RPMI7951 (cell line): Measurements from ENCODE around the gene SLC35F6. TPM values are rescaled to one million over a fixed set of nuclear protein-coding genes. Genes with fewer than 3 reads are reported as not detected.
A peak's percentile ranks its signal among the peaks of the same experiment; 100 is the strongest.
"Not testable (repeated sequence)": the region's sequence is repeated elsewhere in the genome, so short reads cannot be mapped to it uniquely, and the experiment has no call there.

Source experiments
- DNase-seq: peaks from one replicate; pipeline ENCODE4 v3.0.0-alpha.2; 2012; ENCODE audit warnings: low read depth
- total RNA-seq: library from RNA; depleted of rRNA; stranded (reverse); fragments of >200 nt; shearing (Covaris generic); gene quantifications from 2 replicates; pipeline ENCODE4 v1.2.3, GENCODE V29; 2014

The SLC35F6 gene
- total RNA-seq, 1 experiment from 2014 or later: 28.5 TPM

DNA sequence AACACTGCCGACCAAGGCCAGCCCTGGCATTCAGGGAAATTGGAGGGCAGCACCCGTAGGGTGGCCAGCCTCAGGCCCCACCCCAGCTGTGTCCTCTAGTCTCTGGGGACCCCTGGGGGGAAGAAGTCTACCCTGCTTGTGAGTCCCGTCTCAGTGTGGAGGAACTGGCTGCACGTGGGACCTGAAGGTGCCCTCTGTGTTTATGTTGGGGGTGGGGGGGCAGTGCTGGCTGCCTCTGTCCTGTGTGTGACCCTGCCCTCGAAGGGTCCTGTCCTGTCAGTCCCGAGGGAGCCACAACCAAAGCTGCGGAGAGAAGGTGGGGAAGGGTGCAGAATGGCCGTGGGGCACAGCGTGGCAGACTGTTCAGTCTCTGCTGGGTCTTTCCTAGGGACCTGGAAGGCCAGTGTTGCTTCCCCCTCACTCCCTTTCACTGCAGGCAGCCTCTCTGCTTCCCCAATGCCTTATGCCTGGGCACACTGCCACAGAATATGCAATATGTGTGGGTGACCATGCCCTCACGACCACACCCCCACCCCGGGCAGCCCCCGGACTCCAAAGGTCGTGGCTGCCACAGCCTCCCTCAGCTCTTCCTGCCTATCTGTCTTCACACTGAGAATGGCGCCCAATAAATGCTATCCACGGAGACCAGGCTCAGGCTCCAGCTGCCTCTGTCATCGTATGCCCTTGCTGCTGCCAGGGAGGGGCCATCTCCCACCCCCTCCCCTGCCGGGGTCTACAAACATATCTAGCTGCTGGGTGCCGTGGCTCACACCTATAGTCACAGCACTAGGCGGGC is 33.3 kb upstream of the SLC35F6 start:
- no peak for DNase-seq

DNA sequence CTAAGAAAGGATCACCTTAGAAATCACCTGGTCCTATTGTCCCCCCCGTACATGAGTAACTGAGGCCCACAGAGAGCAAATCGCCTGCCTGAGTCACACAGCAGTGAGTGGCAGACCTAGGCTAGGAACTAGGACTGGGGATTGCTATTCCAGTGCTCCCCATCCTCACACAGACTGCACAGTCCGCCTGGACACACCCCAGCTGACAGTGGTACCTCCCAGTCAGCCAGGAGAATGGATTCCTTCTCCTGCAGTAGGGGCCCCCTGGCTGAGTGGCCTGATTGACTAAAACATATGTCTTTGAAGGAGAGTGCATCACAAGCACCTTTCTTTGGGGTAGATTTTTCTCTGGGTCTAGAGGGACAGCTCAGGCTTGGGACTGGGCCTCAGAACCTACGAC is 32.4 kb upstream of the SLC35F6 start:
- no peak for DNase-seq

DNA sequence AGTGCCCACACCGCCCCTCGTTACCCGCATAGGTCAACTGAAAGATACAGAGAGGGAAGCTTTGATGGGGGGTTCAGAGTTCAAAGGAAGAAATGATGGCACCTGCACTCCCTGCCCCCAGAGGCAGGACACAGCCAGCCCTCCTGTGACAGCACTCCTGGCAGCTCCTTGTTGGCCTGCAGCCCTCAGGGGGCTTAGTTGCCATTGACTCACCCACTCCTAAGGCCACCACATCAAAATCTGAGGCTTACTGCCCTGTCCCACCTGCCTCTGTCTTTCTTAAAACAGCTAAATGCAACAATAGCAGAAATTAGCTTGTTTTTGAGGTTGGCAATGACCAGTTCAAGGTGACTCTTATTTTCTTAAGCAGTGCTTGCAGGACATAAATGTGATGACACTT is 31.6 kb upstream of the SLC35F6 start:
- no peak for DNase-seq

DNA sequence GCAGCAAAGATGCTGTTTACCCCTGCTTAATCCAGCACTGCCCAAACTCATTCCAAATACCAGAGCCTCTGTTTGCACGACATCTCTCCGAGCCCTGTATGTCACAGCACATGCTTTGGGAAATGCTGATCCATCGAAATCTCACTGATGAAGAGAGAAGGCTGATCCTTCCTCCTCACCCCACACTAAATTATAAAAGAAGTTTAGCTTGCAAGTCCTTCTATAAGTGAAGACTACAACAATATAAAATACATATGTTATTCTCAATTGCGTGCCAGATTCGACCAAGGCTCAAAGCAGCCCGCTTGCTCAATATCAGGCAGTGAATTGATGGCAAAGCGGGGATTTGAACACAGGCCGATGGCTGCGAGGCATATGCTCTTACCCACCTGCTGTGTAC is 30.7 kb upstream of the SLC35F6 start:
- no peak for DNase-seq

DNA sequence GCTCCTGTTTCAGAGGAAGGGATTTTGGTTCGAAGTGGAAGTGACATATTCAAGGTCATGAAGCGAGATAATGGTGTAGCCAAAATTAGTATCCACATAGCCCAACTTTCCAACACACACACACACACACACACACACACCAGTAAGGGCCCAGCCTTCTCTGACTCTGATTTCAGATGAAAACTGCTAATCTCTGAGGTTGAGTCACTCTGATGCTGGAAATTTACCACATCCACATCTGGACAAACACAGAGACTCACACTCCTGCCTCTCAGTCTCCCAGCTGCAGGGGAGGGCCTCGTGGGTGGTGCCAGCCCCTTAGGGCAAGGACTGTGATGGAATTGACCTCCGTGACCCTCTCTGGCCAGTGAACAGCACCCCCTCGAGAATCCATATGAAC is 29.0 kb upstream of the SLC35F6 start:
- peak; percentile 100 for DNase-seq

DNA sequence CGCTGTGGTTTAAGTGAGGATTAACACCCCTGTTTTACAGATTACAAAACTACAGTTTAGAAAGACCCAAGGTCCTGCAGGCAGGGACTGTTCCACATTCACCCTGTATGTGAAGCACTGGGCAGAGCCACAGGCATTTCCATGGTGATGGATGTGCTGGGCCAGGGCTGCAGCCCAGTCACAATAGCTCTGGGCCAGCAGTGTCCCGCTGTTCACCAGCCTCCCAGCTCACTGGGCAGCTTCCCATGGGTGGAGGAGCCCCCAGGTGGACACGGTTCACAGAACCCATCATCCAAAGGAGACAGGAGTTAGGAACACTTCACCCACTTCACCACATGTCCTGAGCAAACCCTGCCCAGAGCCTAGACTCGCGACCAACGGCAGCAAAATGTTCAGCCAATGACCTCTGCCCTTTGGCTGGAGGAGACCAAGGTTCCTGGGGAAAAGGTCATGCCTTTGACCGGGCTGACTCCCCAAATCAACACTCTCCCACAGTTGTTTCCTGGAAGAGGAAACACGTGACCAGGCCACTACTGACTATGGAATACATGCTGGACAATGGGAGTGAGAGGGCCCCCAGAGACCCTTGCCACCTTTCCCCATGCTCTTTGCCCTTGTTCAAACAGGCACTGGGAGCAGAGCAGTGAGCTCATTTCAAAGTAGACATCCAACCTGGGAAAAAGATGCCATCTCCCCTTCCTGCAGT is 28.0 kb upstream of the SLC35F6 start:
- DNase-seq: peak; percentile 69

DNA sequence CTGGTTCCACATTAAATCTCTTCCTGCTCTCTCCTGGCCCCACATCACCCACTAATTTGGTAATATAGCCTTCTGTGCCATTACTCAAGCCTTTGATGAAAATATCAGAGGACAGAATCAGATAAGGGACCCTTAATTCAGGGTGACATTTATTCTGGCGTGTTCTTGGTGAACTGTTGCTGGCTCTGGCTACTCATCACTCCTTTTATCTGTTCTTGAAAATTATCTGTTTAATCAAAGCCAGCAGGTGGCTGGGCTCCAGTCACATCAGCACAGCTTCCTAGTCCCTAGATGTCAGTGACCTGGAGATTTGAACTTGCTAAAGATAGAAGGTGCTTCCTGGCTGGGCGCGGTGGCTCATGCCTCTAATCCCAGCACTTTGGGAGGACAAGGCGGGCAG is 26.9 kb upstream of the SLC35F6 start:
- no peak for DNase-seq

DNA sequence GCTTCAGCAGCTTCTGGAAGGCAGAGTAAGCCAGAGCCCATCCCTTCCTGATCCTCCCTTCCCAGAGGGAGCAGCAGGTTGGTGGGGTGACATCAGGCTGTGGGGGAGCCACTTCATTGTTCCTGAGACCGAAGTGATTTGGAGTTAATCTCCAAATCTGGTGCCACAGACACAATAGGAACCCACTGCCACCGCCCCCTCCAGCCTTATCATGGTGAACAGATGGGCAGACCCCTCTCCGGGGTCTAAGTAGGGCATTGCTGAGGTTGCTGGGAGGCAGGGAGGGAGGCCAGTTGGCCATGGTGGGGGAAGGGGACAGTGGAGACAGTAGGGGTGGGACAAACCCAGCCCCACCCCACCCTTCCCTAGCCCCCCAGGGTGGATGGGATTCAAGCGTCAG is 25.6 kb upstream of the SLC35F6 start:
- DNase-seq: no peak

DNA sequence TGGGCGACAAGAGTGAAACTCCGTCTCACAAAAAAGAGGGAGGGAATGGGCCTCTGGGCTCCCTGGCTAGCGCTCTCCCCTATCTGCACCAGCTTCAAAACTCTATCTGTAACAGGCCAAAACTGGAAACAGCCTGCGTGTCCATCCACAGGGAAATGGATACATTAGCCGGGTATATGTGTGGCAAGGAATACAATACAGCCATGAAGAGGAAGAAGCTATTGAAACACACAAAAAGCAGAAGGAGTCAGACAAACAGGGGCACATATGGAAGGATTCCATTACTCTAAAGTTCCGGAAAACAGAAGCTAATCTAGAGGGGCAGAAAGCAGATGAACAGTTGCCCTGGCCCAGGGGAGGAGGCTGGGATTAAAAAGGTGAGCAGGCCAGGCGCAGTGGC is 24.6 kb upstream of the SLC35F6 start:
- DNase-seq: no peak

DNA sequence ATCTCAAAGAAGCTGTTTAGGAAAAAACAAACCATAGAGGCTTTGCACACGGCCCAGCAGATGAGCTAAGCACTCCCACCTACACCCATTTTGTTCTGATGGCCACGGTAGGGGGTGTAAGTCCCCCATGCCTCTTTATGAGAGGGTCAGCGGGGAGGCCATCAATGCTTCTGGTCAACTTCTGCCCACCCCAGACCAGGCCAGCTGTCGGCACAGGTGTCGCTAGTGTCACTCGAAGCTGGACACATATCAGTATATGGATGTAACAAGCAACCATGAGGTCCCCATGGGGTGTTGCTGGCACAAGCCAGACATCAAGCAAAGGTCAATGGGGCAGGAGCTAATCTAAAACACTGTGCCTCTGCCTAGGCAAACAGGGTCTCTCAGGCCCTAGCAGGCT is 23.7 kb upstream of the SLC35F6 start:
- no peak for DNase-seq

DNA sequence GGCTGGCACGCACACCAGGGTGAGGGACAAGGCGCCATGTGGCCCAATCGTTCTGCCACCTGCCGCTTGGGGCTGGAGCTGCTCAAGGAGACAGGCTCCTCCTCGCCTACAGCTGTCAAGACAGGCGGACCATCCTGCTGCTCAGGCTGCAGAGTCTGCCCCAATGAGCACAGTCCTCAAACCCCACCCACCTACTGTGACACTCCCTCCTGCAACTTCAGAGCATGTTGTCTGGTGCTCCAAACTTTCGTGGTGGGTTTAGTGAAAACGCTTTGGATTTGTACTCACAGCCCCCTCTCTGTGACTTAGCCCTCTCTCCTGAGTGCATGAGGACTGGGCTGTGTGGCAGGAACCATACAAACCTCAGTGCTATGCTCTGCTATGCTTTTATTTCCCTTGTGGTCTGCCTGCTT is 23.2 kb upstream of the SLC35F6 start:
- peak; percentile 34 for DNase-seq

DNA sequence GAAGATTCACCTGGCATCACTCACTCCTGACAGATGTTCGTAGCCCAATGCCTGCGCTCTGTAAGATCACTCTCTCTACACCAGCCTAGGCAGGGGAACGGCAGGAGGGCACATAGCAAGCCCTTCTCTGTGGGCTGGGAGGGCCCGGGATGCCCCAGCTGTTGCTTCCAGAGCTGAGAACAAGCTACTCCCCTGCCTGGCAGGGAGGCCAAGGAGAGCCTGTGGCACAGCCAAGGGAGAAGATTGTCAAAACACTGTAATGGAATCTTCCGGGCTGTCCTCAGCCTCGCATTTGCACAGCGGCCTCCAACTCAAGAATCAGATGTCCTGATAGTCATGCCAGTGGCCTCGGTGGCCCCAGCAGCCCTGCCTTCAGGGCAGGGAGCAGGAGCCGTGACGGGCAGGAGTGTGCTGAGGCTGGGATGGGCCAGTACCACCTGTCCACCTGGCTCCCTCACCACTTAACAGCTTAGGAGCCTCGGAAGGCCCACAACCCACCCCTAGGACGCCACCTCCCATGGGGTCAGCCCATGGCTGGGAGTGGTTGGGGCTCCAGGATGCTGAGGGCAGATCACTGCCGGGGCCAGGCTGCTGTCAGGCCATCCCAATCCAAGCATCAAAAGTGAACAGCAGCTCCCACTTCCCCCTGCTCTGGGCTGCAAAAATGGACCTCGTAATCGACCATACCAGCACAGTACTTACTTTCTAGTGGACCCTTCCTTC is 21.9 kb upstream of the SLC35F6 start:
- no peak for DNase-seq

DNA sequence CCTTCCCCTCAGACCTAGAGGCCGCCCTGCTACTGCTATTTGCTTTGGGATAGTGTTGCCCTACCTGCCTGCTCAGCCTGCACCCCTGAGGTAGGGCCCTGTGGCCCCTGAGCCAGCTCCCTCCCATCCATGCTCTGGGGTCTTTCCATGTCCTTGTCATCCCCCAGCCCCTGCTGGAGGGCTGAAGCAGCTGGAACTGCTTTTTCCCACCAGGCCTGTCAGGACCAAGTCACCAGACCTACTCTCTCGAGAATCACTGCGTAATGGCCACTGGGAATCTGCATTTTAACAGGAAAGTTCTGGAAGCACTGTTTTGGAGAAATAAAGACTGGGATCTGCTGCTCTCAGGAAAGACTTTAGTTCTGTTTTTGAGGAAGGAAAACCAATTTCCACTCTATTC is 20.2 kb upstream of the SLC35F6 start:
- no peak for DNase-seq

DNA sequence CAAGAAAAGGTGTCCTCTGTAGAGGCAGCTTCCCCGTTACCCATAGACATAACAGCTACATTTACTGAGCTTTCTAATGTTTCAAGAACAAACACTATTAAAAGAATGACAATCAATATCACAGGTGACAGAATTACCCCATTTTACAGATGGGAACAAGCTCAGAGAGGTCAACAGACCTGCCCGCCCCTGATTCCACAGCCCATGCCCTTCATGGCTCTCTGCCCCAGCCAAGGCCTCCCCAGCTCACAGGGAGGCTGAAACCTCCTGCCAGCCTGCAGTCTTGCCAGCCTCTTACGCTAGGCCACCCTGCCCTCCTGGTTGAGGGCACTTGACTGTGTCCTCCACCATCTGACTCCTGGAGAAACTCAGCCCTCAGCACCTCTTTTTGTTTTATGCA is 19.1 kb upstream of the SLC35F6 start:
- no peak for DNase-seq

DNA sequence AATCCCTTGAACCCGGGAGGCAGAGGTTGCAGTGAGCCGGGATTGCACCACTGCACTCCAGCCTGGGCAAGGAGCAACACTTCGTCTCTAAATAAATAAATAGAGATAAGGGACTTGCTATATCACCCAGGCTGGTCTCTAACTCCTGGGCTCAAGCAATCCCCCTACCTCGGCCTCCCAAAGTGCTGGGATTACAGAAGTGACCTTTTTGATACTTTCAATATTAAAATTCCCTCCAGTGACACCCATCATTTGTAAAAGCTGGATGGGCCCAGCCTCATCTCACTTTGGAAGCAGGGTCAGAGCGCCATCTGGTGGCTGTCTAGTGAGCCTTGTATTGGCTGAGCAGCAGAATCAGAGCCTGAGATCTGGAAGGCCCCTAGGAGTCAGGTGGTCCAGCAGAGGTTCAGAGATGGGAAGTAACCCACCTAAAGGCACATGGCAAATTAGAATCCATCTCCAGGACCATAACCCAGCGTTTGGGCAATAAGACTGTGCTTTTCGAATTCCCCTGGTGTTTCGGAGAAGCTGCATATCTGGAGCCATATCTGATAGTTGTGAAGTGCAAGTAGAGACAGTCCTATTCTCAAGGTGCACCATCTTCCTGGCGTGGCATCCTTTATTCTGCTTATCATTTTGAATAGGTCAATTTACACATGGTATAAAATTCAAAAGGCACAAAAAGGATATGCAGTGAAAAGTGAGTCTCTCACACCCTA is 18.3 kb upstream of the SLC35F6 start:
- DNase-seq: peak; percentile 72

DNA sequence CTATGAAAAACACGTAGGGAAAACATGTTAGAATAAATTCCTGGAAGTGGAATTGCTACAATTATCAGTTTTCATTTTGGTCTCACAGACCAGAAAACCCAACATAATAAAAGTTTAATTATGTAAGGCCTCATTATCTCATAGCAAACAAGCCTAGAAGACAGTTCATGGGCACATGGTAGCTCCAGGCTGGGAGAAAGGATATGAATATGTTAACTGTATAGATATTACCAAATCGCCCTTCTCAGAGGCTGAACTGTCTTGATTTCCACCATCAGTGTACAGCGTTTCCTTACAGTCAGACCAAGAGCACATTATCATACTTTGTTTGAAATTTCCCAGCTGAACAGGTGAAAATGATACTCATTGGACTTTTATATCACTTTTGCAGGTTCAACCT is 17.1 kb upstream of the SLC35F6 start:
- no peak for DNase-seq

DNA sequence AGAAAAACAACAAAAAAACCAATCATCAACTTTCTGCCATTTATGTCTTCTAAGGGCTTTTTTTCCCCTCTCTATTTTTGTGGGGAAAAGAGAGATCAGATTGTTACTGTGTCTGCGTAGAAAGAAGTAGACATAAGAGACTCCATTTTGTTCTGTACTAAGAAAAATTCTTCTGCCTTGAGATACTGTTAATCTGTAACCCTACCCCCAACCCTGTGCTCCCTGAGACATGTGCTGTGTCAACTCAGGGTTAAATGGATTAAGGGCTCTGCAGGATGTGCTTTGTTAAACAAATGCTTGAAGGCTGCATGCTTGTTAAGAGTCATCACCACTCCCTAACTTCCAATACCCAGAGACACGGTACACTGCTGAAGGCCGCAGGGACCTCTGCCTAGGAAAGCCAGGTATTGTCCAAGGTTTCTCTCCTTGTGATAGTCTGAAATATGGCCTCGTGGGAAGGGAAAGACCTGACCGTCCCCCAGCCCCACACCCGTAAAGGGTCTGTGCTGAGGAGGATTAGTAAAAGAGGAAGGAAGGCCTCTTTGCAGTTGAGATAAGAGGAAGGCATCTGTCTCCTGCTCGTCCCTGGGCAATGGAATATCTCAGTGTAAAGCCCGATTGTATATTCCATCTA is 14.2 kb upstream of the SLC35F6 start:
- not testable (repeated sequence) for DNase-seq

DNA sequence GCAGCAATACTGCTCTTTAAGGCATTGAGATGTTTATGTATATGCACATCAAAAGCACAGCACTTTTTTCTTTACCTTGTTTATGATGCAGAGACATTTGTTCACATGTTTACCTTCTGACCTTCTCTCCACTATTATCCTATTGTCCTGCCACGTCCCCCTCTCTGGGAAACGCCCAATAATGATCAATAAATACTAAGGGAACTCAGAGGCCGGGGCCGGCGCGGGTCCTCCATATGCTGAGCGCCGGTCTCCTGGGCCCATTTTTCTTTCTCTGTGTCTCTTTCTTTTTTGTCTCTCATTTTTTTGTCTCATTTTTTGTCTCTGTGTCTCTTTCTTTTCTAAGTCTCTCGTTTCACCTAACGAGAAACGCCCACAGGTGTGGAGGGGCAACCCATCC is 13.6 kb upstream of the SLC35F6 start:
- DNase-seq: not testable (repeated sequence)

DNA sequence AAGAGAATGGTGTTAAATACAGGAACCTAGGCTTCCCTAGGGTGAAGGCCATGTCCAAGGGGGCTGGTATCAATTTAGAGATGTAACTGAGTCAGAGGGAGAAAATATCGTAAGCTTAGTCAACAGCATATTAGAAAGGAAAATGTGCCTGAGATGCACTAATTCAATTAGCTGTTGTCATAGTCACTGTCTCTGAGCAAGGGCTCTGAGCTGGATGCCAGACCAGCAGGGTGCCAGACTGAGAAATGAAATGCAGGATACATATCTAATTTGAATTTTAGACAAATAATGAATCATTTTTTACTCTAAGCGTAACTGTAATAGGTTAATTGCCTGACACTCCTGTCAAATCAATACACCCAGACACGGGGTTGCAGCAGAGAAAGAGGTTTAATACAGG is 11.4 kb upstream of the SLC35F6 start:
- no peak for DNase-seq

DNA sequence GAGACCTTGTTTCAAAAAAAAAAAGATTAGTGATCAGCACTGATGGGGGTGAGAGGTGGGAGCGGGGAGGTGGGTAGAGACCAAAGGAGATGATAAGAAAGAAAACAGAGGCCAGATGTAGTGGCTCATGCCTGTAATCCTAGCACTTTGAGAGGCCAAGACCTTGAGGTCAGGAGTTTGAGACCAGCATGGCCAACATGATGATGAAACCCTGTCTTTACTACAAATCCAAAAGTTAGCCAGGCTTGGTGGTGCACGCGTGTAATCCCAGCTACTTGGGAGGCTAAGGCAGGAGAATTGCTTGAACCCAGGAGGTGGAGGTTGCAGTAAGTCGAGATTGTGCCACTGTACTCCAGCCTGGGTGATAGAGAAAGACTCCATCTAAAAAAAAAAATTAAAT is 9.5 kb upstream of the SLC35F6 start:
- no peak for DNase-seq

DNA sequence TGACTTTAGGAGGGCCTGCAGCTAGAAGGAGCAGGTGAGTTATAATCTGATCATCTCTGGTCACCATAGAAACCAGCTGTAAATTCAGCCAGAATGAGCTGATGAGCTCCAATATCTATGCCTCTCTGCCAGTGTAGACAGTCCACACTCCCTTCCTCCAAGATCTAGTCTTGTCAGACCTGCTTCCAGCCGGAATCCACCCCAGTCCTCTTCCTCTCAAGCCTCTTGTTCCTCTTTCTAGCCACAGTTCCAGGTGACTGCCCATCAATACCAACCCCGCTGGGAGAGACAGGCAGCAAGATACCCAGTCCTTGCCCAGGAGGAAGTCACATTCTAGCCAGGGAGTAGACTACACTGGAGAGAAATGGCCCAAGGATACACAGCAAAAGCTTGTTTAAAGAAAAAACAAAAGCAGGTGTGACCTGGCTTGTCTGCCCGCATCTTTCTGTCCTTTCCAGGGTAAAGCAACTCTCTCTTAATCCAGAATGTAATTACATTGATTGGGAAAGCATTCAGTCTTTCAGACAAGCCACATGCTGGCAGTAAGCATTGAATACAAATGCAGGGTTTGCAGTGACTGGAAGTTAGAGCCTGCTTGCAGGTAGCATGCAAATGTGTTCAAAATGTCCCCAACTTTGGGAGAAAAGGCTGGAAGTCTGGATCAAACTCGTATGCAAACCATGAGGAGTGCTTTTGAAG is 9.0 kb upstream of the SLC35F6 start:
- DNase-seq: no peak
